Mononuclear cell (primary cell): ENCODE data around the gene HECTD4. TPM values are rescaled to one million over a fixed set of nuclear protein-coding genes. Genes with fewer than 3 reads are reported as not detected.
"Not testable (repeated sequence)": the region's sequence is repeated elsewhere in the genome, so short reads cannot be mapped to it uniquely, and the experiment has no call there.

Source experiments
- H3K27me3 ChIP-seq: 2 replicates; pipeline ENCODE4 v1.6.0; 2011; ENCODE audit warnings: low read length, control low read depth; ENCODE audit not compliant: insufficient read depth
- H3K4me1 ChIP-seq: 2 replicates; pipeline ENCODE4 v1.5.1; 2011; ENCODE audit warnings: mild to moderate bottlenecking, low read length, control low read depth; ENCODE audit not compliant: insufficient read depth
- H3K4me3 ChIP-seq: 2 replicates; pipeline ENCODE4 v1.5.1; 2011; ENCODE audit warnings: mild to moderate bottlenecking, low read length, moderate library complexity
- H3K9me3 ChIP-seq: 2 replicates; pipeline ENCODE4 v1.5.1; 2011; ENCODE audit warnings: low read depth, mild to moderate bottlenecking, control low read depth, low read length
- total RNA-seq: library from RNA; depleted of rRNA; stranded (reverse); fragments of >200 nt; gene quantifications from one replicate; pipeline ENCODE4 v1.2.3, GENCODE V29; 2012

Gene HECTD4
- total RNA-seq, 1 donor: 33.9 TPM

DNA sequence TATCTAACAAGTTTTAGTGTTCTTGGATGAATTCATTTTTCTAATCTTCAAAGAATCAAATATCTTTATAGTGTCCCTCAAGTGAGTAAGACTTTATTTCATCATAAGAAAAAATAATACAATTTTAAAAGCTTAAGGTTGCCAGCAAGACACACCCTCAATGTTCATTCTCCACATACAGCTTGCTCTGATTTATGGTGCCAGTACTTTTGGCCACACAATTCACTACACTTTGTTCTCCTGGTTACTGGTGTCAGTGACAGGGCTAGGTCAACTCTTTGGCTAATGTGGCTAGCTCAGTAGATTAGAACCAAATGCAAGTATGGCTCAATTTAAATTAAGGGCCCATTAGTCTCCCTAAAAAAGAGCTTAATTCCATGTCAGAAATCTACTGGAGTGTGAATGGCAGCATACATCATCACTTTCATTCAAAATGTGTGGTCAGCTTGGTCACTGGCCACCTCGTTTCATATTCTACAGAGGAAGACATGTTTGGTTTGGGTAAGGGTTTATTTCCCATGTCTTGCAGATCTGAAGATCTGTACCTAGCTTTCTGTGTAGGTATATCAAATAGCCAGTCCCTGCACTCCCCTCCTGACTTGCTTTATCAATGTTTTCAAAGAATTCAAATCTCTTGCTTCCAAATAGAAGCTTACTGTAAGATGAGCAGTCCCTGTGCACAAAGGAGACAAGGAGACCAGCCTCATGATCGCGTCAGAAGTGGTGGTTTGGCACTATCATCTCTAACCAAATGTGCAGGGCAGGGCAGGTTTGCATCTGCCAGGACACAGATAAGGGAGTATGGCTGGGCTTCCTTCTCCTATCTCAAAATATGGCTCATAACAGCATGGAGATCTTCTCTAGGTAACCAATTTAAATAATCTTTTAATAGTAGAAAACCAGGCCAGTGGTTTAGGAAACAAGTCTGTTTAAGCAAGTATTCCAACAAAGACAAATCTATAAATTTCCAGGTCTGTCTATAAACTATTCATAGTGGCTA, 31.3 kb downstream of the HECTD4 start:
- Histone ChIP-seq H3K4me3 (no peak overlapping the region), H3K4me1 (peaks cover 35% of the 10 kb centered on the region), H3K9me3 (no peaks in the 10 kb centered on the region), H3K27me3 (no peaks in the 10 kb centered on the region)

DNA sequence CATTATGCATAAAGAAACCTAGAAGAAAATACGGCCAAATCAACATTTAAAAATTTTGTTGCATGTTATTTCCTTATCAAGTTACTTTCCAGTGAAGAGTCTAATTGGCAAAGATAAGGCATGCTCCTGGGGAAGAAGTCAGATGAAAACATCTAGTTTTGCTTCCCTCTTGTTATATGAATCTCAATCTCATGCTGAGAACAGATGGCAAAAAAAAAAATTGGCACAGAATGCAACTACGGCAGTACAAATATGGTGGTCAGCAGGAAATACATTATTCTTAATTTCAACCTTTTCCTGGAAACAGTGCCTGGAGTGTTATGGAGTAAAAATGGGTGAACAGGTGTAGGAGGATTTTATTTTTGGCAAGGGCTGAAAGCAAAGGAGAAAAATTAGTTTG, 32.8 kb downstream of the HECTD4 start:
- Histone ChIP-seq H3K9me3 (no peaks in the 10 kb centered on the region), H3K4me1 (peaks cover 36% of the 10 kb centered on the region), H3K27me3 (no peaks in the 10 kb centered on the region), H3K4me3 (no peak overlapping the region)

DNA sequence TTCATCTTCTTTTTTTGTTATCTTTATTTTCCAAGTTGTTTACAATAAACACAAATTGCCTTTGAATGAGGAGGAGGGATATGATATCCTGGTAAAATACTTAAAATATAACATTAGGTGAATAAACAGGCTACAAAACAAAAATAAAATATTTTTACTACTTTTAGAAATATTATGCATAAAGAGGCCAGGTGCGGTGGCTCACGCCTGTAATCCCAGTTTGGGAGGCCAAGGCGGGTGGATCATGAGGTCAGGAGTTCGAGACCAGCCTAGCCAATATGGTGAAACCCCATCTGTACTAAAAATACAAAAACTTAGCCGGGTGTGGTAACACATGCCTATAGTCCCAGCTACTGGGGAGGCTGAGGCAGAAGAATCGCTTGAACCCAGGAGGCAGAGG, 33.3 kb downstream of the HECTD4 start:
- peaks cover 31% of the 10 kb centered on the region for H3K4me1 ChIP-seq

DNA sequence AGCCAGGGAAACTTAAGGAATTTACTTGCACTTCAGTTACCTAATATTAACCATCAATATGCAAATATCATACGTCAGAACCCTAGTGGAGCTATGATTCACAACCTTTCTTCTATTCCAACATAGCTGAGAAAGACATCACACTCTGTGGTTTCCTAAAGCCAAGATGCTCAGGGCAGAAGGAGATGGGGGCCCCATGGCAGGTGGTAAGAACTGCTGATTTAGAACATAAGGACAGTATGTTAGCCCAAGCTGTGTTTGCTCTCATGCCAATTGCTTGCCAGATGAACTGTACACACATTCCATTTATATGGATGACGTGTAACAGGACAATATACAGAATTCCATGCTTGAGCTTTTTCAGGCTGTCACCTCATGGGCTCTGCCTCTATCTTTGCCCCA, 34.6 kb downstream of the HECTD4 start:
- no peak overlapping the region for H3K4me3 ChIP-seq
- H3K9me3 ChIP-seq: no peaks in the 10 kb centered on the region
- H3K4me1 ChIP-seq: peaks cover 17% of the 10 kb centered on the region

More for the DNA sequence above, 33.3 kb downstream of the HECTD4 start:
- not testable (repeated sequence) for H3K9me3 ChIP-seq, H3K27me3 ChIP-seq, H3K4me3 ChIP-seq

DNA sequence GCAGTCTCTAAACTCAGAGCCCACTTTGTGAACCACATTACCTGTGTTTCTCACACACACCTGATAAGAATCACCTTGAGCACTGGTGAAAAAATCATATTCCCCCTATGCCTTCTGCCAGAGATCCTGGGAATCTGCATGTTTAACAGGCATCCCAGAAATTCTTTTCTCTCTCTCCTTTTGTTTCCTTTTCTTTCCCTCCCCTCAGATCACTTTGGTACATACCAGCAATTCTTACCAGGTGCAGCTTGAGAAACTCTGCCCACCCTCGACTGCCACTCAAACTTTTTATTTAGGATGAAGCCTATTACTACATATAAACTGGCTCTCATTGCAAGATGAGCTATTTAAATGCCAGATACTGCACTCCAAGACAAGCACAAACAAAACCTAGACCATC, 36.0 kb downstream of the HECTD4 start:
- Histone ChIP-seq H3K27me3 (no peaks in the 10 kb centered on the region), H3K4me3 (no peak overlapping the region), H3K9me3 (no peaks in the 10 kb centered on the region), H3K4me1 (peaks cover 20% of the 10 kb centered on the region)

More for the DNA sequence above, 34.6 kb downstream of the HECTD4 start:
- no peaks in the 10 kb centered on the region for H3K27me3 ChIP-seq

DNA sequence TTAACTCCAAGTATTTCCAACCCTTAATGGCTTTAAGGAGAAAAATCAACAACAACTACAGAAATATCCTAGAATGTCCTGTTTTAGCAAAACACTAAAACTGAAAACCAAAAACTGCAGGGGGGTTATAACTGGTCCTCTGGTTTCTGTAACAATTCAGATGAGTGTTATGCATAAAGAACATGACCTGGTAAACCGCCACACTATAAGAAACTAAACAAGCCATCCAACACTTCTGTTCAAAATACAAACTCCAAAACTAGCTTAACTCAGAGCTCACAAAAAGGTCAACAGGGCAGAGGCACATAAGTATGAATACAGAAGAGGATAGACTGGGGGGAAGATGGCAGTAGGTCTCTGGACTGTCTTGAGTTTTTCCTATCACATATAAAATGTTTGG, 38.0 kb downstream of the HECTD4 start:
- no peaks in the 10 kb centered on the region for H3K27me3 ChIP-seq
- H3K4me3 ChIP-seq: no peak overlapping the region
- H3K4me1 ChIP-seq: peaks cover 11% of the 10 kb centered on the region
- H3K9me3 ChIP-seq: no peaks in the 10 kb centered on the region

DNA sequence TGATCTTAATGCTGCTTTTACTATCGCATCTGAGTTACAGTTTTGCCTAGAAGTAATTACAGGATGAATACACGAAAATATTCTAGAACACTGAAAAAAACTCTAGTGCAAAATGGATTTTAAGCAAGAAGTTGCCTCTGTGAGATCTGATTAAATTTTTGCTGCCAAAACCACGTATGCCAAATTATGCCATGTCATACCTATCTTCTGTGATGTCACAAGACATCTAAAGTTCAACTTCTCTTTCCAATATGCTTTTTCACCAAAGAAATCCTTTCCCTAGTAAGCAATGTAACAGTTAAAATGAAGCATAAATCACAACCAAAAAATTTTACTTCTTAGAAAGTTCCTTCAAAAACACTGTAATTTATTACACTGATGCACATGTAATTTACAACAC, 39.6 kb downstream of the HECTD4 start:
- Histone ChIP-seq H3K4me1 (peaks cover 11% of the 10 kb centered on the region), H3K9me3 (no peaks in the 10 kb centered on the region), H3K27me3 (no peaks in the 10 kb centered on the region), H3K4me3 (no peak overlapping the region)

DNA sequence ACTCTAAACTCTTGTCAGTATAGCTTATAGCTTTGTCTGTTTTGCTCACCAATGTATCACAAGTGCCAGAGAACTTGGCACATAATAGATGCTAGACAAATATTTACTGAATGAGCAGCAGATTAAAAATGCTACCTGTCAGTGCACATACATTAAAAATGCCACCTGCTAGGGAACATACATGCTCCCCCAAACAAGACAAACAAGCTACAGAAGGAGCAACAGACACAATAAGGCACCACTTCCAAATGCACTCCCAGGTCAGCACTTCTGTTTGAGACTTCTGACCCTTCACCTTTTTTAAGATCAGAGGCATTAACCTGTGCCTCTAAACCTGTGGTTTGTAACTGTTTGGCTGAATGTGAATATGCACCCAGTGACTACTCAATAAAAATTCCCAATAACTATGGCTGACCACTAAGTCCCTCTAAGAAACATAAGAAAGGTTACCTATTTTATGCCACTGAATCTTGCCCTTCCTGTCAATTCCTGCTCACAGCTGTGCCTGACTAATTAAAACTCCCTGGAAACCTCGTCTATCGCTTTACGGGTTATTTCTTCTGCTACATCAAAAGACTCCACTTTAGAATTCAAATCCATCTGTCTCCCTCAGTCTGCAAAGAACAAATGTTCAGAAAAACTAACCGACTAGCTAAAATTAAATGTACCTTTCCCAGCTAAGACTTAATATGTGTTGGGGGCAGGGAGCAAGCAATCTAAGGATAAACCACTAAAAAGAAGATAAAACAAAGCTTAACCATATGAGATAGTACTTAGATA, 41.0 kb downstream of the HECTD4 start:
- Histone ChIP-seq H3K27me3 (no peaks in the 10 kb centered on the region), H3K4me3 (no peak overlapping the region), H3K9me3 (no peaks in the 10 kb centered on the region), H3K4me1 (peaks cover 10% of the 10 kb centered on the region)

DNA sequence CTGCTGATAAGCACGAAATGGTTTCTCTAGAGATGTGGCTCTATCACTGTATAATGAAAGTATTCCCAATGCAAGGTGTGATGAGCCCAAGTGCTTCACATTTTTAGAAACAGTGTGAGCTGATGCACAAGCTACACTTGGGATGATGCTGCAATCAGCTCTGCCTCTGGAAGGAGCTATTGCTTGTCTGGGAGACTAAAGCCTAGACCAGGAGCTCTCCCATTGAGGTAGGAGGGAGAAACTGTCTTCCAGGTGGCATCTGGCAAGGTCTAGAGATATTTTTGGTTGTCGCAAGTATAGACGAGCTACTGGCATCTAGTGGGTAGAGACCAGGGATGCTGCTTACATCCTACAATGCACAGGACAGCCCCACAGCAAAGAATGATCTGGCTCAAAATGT, 42.0 kb downstream of the HECTD4 start:
- Histone ChIP-seq H3K27me3 (no peaks in the 10 kb centered on the region), H3K4me3 (no peak overlapping the region), H3K9me3 (no peaks in the 10 kb centered on the region), H3K4me1 (peaks cover 3% of the 10 kb centered on the region)

DNA sequence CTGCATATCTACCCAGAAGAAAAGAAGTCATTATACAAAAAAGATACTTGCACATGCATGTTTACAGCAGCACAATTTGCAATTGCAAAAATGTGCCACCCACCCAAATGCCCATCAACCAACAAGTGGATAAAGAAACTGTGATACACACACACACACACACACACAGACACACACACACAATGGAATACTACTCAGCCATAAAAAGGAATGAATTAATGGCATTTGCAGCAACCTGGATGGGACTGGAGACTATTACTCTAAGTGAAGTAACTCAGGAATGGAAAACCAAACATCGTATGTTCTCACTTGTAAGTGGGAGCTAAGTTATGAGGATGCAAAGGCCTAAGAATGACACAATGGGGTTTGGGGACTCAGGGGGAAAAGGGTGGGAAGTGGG, 47.2 kb downstream of the HECTD4 start:
- H3K4me1 ChIP-seq, H3K4me3 ChIP-seq, H3K9me3 ChIP-seq, H3K27me3 ChIP-seq: not testable (repeated sequence)

DNA sequence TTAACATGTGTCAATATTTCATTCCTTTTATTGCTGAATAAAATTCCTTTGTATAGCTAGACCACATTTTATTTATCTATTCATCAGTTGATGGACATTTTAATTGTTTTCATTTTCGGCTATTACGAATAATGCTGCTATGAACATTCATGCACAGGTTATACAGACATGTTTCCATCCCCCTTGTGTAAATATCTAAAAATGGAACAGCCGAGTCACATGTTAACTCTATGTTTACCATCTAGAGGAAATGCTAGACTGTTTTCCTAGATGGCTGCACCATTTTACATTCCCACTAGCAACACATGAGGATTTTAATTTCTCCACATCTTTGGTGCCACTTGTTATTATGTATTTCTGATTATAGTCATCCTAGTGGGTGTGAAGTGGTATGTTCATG, 49.2 kb downstream of the HECTD4 start:
- H3K4me3 ChIP-seq: no peak overlapping the region
- no peaks in the 10 kb centered on the region for H3K9me3 ChIP-seq
- H3K4me1 ChIP-seq: peaks cover 7% of the 10 kb centered on the region
- no peaks in the 10 kb centered on the region for H3K27me3 ChIP-seq

DNA sequence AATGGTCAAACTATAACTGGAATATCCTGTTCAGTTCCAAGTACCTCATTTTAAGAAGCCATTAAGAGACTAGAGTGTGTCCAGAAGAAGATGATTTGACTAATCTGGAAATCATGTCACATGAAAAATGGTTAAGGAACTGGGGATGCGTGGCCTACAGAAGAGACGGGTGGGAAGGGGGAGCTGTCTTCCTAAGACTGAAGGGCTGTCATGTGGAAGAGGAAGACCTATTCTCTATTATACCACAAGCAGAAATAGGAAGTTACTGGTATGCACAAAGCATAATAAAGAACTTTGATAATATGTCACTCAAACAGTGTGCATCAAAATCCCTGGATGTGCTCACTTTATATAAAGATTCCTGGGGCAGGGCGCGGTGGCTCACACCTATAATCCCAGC, 50.3 kb downstream of the HECTD4 start:
- no peak overlapping the region for H3K4me3 ChIP-seq
- no peaks in the 10 kb centered on the region for H3K9me3 ChIP-seq
- H3K27me3 ChIP-seq: no peaks in the 10 kb centered on the region
- peaks cover 7% of the 10 kb centered on the region for H3K4me1 ChIP-seq

DNA sequence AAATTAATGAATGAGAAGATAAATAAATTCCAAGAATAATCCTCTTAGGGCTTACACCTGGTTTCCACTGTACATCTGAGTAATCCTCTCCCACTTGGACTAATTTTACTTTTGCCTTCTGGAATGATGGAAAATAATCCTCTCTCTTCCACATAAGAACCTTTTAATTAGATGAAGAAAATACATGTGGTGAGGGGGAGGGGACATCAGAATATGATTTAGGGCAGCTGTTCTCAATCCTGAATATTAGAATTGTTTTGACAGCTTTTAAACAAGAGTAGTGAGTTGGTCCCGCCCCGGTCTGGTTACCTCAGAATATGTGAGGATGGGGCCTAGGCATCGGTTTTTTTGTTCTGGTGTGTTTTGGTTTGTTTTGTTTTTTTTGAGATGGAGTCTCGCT, 51.5 kb downstream of the HECTD4 start:
- Histone ChIP-seq H3K4me1 (peaks cover 7% of the 10 kb centered on the region), H3K27me3 (no peaks in the 10 kb centered on the region), H3K4me3 (no peak overlapping the region), H3K9me3 (no peaks in the 10 kb centered on the region)

DNA sequence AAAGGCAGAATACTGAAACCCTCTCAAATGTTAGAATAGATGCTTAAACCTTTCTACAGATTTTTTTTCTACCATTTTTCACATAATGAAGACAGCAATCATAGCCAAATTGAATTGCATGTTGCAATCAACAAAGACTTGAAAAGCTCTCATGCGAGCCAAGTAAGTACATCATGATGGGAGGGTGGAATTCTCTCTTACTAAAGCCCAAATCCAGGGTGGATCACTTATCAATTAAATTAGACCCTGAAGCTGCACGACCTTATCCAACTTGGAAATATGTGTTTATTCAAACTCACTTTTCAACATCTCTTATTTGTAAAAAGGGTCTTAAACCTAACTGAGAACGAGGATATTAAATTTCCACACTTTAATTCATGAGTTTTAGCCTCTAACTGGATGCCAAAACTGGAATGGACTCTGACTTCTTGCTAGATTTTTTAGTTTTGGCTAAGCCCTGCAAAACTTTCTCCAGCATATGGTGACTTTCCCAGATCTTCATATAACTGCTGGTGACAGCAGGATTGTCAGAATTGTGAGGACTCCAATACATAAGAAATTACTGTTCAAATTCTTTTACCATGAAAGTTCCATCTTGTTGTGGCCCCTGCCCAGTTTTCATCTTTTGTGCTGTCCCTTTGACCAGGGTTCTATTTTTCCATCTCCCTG, 53.6 kb downstream of the HECTD4 start:
- no peaks in the 10 kb centered on the region for H3K9me3 ChIP-seq
- no peak overlapping the region for H3K4me3 ChIP-seq
- no peaks in the 10 kb centered on the region for H3K27me3 ChIP-seq
- H3K4me1 ChIP-seq: peaks cover 7% of the 10 kb centered on the region
